SK-N-SH treated with all-trans-retinoic acid at 6 μM for 48 hours (cell line): ENCODE data around the gene INTS14.

Experiments
- ATAC-seq: fragments of 200-7000 bp; cut with Tn5 transposase; 3 replicates; pipeline ENCODE4 v1.9.1; 2020; ENCODE audit warnings: mild to moderate bottlenecking, moderate library complexity
- ARNTL ChIP-seq: fragments of 450-650 bp; formaldehyde crosslinking; IDR thresholded peaks from 2 replicates; pipeline ENCODE4 v1.5.0; 2020; ENCODE audit warnings: low read depth, mild to moderate bottlenecking, moderate library complexity, borderline replicate concordance
- BACH2 ChIP-seq: fragments of 250-450 bp; sonication (Bioruptor Pico); IDR thresholded peaks from 2 replicates; pipeline ENCODE4 v1.9.0; 2021; ENCODE audit warnings: mild to moderate bottlenecking, borderline replicate concordance
- CSDC2 ChIP-seq: fragments of 250-450 bp; sonication (Bioruptor Pico); IDR thresholded peaks from 2 replicates; pipeline ENCODE4 v1.5.0; 2020; ENCODE audit warnings: mild to moderate bottlenecking, moderate library complexity
- CSRNP3 ChIP-seq: fragments of 250-450 bp; sonication (Bioruptor Pico); IDR thresholded peaks from 2 replicates; pipeline ENCODE4 v1.5.1; 2021; ENCODE audit warnings: mild to moderate bottlenecking, moderate library complexity
- ESRRG ChIP-seq: fragments of 250-450 bp; sonication (Bioruptor Pico); IDR thresholded peaks from 2 replicates; pipeline ENCODE4 v1.6.1; 2021; ENCODE audit warnings: mild to moderate bottlenecking
- GLIS3 ChIP-seq: fragments of 250-450 bp; sonication (Bioruptor Pico); IDR thresholded peaks from 2 replicates; pipeline ENCODE4 v1.5.0; 2020; ENCODE audit warnings: mild to moderate bottlenecking, moderate library complexity
- ISL1 ChIP-seq: fragments of 250-450 bp; sonication (Bioruptor Pico); IDR thresholded peaks from 2 replicates; pipeline ENCODE4 v2.1.2; 2022; ENCODE audit warnings: mild to moderate bottlenecking, moderate library complexity
- OSR1 ChIP-seq: fragments of 250-450 bp; sonication (Bioruptor Pico); IDR thresholded peaks from 2 replicates; pipeline ENCODE4 v1.8.0; 2022; ENCODE audit warnings: moderate library complexity, mild to moderate bottlenecking, inconsistent platforms
- POU6F1 ChIP-seq: fragments of 250-450 bp; sonication (Bioruptor Pico); IDR thresholded peaks from 2 replicates; pipeline ENCODE4 v1.8.0; 2021; ENCODE audit warnings: low read depth, mild to moderate bottlenecking, moderate library complexity, borderline replicate concordance
- PPARA ChIP-seq: fragments of 250-450 bp; sonication (Bioruptor Pico); IDR thresholded peaks from 2 replicates; pipeline ENCODE4 v1.5.0; 2020; ENCODE audit warnings: mild to moderate bottlenecking, borderline replicate concordance
- RARB ChIP-seq: fragments of 250-450 bp; sonication (Bioruptor Pico); IDR thresholded peaks from 2 replicates; pipeline ENCODE4 v1.8.0; 2021; ENCODE audit warnings: mild to moderate bottlenecking, moderate library complexity
- TCF4 ChIP-seq: fragments of 250-450 bp; sonication (Bioruptor Pico); IDR thresholded peaks from 2 replicates; pipeline ENCODE4 v1.8.0; 2021; ENCODE audit warnings: mild to moderate bottlenecking, moderate library complexity, borderline replicate concordance
- TOX ChIP-seq: fragments of 250-450 bp; sonication (Bioruptor Pico); IDR thresholded peaks from 2 replicates; pipeline ENCODE4 v1.8.0; 2021; ENCODE audit warnings: mild to moderate bottlenecking, moderate library complexity, borderline replicate concordance
- TSHZ2 ChIP-seq: fragments of 250-450 bp; sonication (Bioruptor Pico); IDR thresholded peaks from 2 replicates; pipeline ENCODE4 v1.5.0; 2020; ENCODE audit warnings: mild to moderate bottlenecking, moderate library complexity
- ZC3H10 ChIP-seq: fragments of 250-450 bp; sonication (Bioruptor Pico); IDR thresholded peaks from 2 replicates; pipeline ENCODE4 v1.5.1; 2021; ENCODE audit warnings: mild to moderate bottlenecking, moderate library complexity
- ZFP3 ChIP-seq: fragments of 250-450 bp; sonication (Bioruptor Pico); IDR thresholded peaks from 2 replicates; pipeline ENCODE4 v1.5.0; 2020; ENCODE audit warnings: mild to moderate bottlenecking, moderate library complexity
- ZNF565 ChIP-seq: fragments of 450-650 bp; formaldehyde crosslinking; conservative IDR thresholded peaks from 2 replicates; pipeline ENCODE4 v1.5.0; 2020; ENCODE audit warnings: low read depth, mild to moderate bottlenecking, moderate library complexity
- ZNF70 ChIP-seq: fragments of 450-650 bp; formaldehyde crosslinking; IDR thresholded peaks from 2 replicates; pipeline ENCODE4 v1.5.0; 2020; ENCODE audit warnings: mild to moderate bottlenecking, moderate library complexity
- TF ChIP-seq, protein P1 (sequence below): fragments of 250-450 bp; sonication (Bioruptor Pico); IDR thresholded peaks from 2 replicates; pipeline ENCODE4 v1.8.0; 2020; ENCODE audit warnings: mild to moderate bottlenecking, moderate library complexity, borderline replicate concordance
- TF ChIP-seq, protein P2 (sequence below): fragments of 250-450 bp; sonication (Bioruptor Pico); IDR thresholded peaks from 2 replicates; pipeline ENCODE4 v1.5.1; 2020; ENCODE audit warnings: low read depth, mild to moderate bottlenecking, moderate library complexity

Gene INTS14

DNA sequence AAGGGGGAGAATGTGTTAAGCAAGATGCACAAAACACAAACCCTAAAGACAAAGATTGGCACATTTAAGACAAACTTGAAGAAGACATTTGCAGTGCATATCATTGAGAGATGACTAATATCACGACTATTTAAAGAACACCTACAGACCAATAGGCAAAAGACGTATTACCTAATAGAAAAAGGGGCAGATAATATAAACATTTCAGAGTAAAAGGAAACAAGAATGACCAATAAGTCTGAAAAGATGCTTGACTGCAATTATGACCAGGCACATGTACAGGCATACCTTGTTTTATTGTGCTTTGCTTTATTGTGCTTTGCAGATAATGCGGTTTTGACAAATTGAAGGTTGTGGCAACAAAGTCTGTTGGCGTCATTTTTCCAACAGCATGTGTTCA lies 75.7 kb downstream of the INTS14 start:
- no peak for ATAC-seq
- TF ChIP-seq ZNF70 (CRISPR knock-in tag) (no peak), ZFP3 (no peak), OSR1 (CRISPR knock-in tag) (no peak), TCF4 (CRISPR knock-in tag) (no peak), POU6F1 (CRISPR knock-in tag) (no peak), RARB (CRISPR knock-in tag) (no peak), CSRNP3 (CRISPR knock-in tag) (no peak), TOX (CRISPR knock-in tag) (no peak), PPARA (CRISPR knock-in tag) (no peak), ARNTL (CRISPR knock-in tag) (no peak), TSHZ2 (CRISPR knock-in tag) (no peak)
- TF ChIP-seq, protein P1, sequence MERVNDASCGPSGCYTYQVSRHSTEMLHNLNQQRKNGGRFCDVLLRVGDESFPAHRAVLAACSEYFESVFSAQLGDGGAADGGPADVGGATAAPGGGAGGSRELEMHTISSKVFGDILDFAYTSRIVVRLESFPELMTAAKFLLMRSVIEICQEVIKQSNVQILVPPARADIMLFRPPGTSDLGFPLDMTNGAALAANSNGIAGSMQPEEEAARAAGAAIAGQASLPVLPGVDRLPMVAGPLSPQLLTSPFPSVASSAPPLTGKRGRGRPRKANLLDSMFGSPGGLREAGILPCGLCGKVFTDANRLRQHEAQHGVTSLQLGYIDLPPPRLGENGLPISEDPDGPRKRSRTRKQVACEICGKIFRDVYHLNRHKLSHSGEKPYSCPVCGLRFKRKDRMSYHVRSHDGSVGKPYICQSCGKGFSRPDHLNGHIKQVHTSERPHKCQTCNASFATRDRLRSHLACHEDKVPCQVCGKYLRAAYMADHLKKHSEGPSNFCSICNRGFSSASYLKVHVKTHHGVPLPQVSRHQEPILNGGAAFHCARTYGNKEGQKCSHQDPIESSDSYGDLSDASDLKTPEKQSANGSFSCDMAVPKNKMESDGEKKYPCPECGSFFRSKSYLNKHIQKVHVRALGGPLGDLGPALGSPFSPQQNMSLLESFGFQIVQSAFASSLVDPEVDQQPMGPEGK: no peak
- TF ChIP-seq, protein P2, sequence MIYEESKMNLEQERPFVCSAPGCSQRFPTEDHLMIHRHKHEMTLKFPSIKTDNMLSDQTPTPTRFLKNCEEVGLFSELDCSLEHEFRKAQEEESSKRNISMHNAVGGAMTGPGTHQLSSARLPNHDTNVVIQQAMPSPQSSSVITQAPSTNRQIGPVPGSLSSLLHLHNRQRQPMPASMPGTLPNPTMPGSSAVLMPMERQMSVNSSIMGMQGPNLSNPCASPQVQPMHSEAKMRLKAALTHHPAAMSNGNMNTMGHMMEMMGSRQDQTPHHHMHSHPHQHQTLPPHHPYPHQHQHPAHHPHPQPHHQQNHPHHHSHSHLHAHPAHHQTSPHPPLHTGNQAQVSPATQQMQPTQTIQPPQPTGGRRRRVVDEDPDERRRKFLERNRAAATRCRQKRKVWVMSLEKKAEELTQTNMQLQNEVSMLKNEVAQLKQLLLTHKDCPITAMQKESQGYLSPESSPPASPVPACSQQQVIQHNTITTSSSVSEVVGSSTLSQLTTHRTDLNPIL (CRISPR knock-in tag): no peak

GRCh38 chr15:65533057-65533756 lies 77.7 kb downstream of the INTS14 start:
- no peak for TF ChIP-seq PPARA (CRISPR knock-in tag)
- TF ChIP-seq CSRNP3 (CRISPR knock-in tag): no peak
- no peak for TF ChIP-seq OSR1 (CRISPR knock-in tag)
- TF ChIP-seq, protein P2 (CRISPR knock-in tag): no peak
- no peak for TF ChIP-seq TCF4 (CRISPR knock-in tag)
- TF ChIP-seq ZNF565 (CRISPR knock-in tag): no peak
- no peak for TF ChIP-seq CSDC2 (CRISPR knock-in tag)

GRCh38 chr15:65532738-65533051 lies 78.2 kb downstream of the INTS14 start:
- no peak for TF ChIP-seq ZC3H10 (CRISPR knock-in tag)
- no peak for TF ChIP-seq TCF4 (CRISPR knock-in tag)
- no peak for TF ChIP-seq BACH2 (CRISPR knock-in tag)
- no peak for TF ChIP-seq GLIS3 (CRISPR knock-in tag)
- TF ChIP-seq RARB (CRISPR knock-in tag): no peak
- no peak for TF ChIP-seq TSHZ2 (CRISPR knock-in tag)
- no peak for TF ChIP-seq PPARA (CRISPR knock-in tag)
- no peak for TF ChIP-seq ESRRG (CRISPR knock-in tag)
- TF ChIP-seq ISL1: no peak
- TF ChIP-seq ZNF565 (CRISPR knock-in tag): no peak
- no peak for TF ChIP-seq TOX (CRISPR knock-in tag)
- TF ChIP-seq ARNTL (CRISPR knock-in tag): no peak
- no peak for ATAC-seq

More at GRCh38 chr15:65533057-65533756, 77.7 kb downstream of the INTS14 start:
- ATAC-seq: no peak
